ENCODE measurements around the gene KDELR3. TPM values are rescaled to one million over a fixed set of nuclear protein-coding genes. Genes with fewer than 3 reads are reported as not detected.

The KDELR3 gene
- total and polyA plus RNA-seq, 2 donors (not counting 3 experiments of a cell fraction or from before 2014, with no cell fraction given) = 28.6 to 61.3 TPM

DNA sequence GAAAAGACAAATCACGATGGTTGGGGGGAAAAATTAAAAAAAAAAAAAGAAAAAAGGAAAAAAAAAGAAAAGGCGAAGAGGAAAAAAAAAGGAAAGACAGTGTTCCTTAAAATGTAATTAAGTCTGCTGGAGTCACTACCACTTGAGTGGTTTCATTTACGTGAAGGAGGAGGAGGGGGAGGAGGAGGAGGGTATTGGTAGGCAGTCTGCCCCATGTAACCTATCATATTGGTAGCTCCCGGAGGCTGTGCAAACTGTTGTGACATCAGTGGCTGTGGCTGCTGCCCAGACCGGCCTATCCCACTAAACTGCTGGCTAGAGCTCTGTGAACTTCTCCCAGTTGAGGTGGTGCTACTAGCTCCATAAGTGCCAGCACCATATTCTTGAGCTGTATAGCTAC is 17.9 kb downstream of the KDELR3 start:
- H3K4me1 ChIP-seq (ENCODE audit: control insufficient read depth, extremely low read depth, insufficient read depth, low read length) = no peaks in the 10 kb centered on the region
- H3K4me2 ChIP-seq (ENCODE audit: insufficient read depth, low read length) = no peak overlapping the region
- no peaks in the 10 kb centered on the region for H3K27me3 ChIP-seq (ENCODE audit: control insufficient read depth in 2 of 2, insufficient read depth in 2 of 2, low read length in 2 of 2)
- intact Hi-C loops (cut with micrococcal nuclease) (no loop called here), dilution Hi-C loops (cut with MboI; ENCODE audit: extremely low pct_ligation_motif_present, low sequenced_read_pairs) (no loop called here)
- FAIRE-seq = no peak
- no peaks in the 10 kb centered on the region for H3K9me1 ChIP-seq (replicated peaks; ENCODE audit: control insufficient read depth, extremely low read depth, insufficient read depth, low read length)
- POLR2A ChIA-PET = interaction anchor here (1.2 kb wide), 1 partner anchor 9 kb away, joined by 3 read pairs; no protein-coding TSS in a partner anchor
- no peak for DNase-seq (ENCODE audit: low read depth, low spot score)
- no peak overlapping the region for H3K27ac ChIP-seq (ENCODE audit: insufficient read depth, low read depth, low read length)
- no peak overlapping the region for H3K4me3 ChIP-seq (replicated peaks in 1 of 3; ENCODE audit: insufficient read depth in 1 of 3, low read depth in 1 of 3, low read length in 3 of 3)
- TF ChIP-seq, protein P1, sequence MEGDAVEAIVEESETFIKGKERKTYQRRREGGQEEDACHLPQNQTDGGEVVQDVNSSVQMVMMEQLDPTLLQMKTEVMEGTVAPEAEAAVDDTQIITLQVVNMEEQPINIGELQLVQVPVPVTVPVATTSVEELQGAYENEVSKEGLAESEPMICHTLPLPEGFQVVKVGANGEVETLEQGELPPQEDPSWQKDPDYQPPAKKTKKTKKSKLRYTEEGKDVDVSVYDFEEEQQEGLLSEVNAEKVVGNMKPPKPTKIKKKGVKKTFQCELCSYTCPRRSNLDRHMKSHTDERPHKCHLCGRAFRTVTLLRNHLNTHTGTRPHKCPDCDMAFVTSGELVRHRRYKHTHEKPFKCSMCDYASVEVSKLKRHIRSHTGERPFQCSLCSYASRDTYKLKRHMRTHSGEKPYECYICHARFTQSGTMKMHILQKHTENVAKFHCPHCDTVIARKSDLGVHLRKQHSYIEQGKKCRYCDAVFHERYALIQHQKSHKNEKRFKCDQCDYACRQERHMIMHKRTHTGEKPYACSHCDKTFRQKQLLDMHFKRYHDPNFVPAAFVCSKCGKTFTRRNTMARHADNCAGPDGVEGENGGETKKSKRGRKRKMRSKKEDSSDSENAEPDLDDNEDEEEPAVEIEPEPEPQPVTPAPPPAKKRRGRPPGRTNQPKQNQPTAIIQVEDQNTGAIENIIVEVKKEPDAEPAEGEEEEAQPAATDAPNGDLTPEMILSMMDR (IDR thresholded peaks at IDR 0.05; ENCODE audit: extremely low read depth in 1 of 2, insufficient read depth in 1 of 2, low read depth in 1 of 2, low read length in 2 of 2) = no peak
- TF ChIP-seq POLR2AphosphoS5 (IDR thresholded peaks at IDR 0.05; ENCODE audit: insufficient read depth, low read depth, low read length) (no peak), JUN (IDR thresholded peaks at IDR 0.05; ENCODE audit: borderline replicate concordance, insufficient read depth, insufficient read length, low read depth) (no peak), GATA2 (IDR thresholded peaks at IDR 0.05; ENCODE audit: insufficient read depth, insufficient read length, low read depth, low read length) (no peak), POLR2A (IDR thresholded peaks at IDR 0.05; ENCODE audit: low read depth, low read length) (no peak), EZH2 (IDR thresholded peaks at IDR 0.05; ENCODE audit: borderline replicate concordance, low read depth, low read length, severe bottlenecking) (no peak), MYC (IDR thresholded peaks at IDR 0.05; ENCODE audit: low read depth, low read length) (no peak), FOS (IDR thresholded peaks at IDR 0.05; ENCODE audit: borderline replicate concordance, insufficient read depth, low read length) (no peak)
- TF ChIP-seq, protein P2, sequence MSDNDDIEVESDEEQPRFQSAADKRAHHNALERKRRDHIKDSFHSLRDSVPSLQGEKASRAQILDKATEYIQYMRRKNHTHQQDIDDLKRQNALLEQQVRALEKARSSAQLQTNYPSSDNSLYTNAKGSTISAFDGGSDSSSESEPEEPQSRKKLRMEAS (IDR thresholded peaks at IDR 0.05; ENCODE audit: insufficient read depth, insufficient read length) = no peak
- no peak overlapping the region for H2AFZ ChIP-seq (ENCODE audit: low read depth, low read length)
- CTCF ChIA-PET = interaction anchor here (1.6 kb wide), 1 partner anchor 10 kb away, joined by 9 read pairs; no protein-coding TSS in a partner anchor
- H3K9me3 ChIP-seq (replicated peaks; ENCODE audit: control insufficient read depth, insufficient read depth, low read length) = no peaks in the 10 kb centered on the region
- TSS peak; percentile 13 for BruUV-seq (replicated peaks)
- peaks cover 66 to 82% of the 10 kb centered on the region in 2 experiments for H3K36me3 ChIP-seq (ENCODE audit: control insufficient read depth in 2 of 2, extremely low read depth in 1 of 2, insufficient read depth in 2 of 2, low read length in 2 of 2)
- H4K20me1 ChIP-seq (replicated peaks; ENCODE audit: control insufficient read depth, extremely low read depth, insufficient read depth, low read length) = peaks cover 3% of the 10 kb centered on the region
- H3K79me2 ChIP-seq (ENCODE audit: control insufficient read depth, insufficient read depth, low read length) = peaks cover 18% of the 10 kb centered on the region
- no peak overlapping the region for H3K9ac ChIP-seq (replicated peaks; ENCODE audit: extremely low read depth, insufficient read depth, low read length)

Measured in endothelial cell of umbilical vein (primary cell).